Measurements from ENCODE around the gene DIP2A.

The DIP2A gene

DNA sequence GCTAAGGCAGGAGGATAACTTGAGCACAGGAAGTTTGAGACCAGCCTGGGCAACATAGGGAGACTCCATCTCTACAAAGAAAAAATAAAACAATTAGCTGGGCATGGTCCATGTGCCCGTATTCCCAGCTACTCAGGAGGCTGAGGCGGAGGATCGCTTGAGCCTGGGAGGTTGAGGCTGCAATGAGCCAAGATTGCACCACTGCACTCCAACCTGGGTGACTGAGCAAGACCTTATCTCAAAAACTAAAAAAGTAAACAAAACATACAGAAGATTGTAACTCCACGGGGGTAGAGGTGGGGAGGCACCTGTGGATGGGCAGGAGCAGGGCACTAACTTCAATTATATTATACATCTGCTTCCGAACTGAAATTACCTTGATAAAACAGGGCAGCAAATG is 141.6 kb downstream of the DIP2A start:
- no peak for DNase-seq

DNA sequence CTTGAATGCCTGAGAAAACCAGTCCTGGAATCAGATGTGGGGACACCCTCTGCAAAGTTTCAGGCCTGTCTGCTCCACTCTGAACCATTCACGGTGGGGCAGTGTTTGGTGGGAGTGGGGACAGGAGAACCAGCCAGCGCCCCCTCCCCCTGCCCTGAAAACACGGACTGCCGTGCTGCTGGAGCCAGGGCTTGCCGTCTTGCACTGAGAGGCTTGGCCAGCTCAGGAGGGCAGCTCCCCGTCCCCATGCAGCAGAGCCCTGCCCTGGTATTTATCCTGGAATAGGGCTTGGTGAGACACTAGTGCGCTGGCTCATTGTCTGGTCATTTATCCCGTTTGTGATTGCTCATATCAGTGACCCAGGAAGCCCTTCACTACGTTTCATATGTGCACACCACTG is 142.3 kb downstream of the DIP2A start:
- no peak for DNase-seq

GRCh38 chr21:46603228-46603627 is 144.5 kb downstream of the DIP2A start:
- no peak for DNase-seq

GRCh38 chr21:46604329-46604974 is 145.8 kb downstream of the DIP2A start:
- DNase-seq: no peak

- no peak for DNase-seq
Observed at GRCh38 chr21:46604975-46605766, 146.5 kb downstream of the DIP2A start, which contains the start of gene S100B. Gene S100B (minus strand): TSS chr21:46605082. CDS start chr21:46602415, 2,667 bp downstream.

DNA sequence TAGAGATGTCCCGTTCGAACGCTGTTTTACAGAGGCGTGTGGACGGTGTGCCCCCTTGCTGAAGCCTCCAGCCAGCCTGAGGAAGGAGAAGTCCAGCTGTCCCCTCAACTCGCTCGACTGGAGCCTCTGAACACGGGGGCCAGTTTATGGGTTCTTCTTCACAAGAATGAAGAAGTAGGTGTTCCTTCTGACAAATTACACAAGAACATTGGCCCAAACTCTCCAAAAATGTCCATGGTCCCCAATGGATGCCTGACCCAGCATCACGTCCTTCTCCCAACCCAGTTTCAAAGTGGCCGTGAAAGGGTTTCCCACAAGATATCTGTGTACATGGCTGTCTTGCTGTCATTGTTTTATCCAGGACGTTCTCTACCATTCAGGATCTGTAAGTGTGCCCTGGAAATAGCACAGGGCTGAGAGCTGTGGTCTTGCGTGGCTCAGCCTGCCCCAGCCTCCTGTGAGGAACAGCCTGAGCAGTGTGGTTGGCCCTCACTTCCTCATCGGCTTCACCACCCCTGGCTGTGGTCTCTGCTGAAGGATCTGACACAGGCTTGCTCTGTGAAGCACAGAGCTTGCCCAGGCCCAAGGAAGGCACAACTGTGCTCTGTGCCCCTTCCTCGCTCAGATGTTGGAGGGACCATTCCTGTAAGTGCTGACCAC is 147.2 kb downstream of the DIP2A start:
- DNase-seq: no peak

GRCh38 chr21:46606427-46606813 is 147.7 kb downstream of the DIP2A start:
- no peak for DNase-seq

DNA sequence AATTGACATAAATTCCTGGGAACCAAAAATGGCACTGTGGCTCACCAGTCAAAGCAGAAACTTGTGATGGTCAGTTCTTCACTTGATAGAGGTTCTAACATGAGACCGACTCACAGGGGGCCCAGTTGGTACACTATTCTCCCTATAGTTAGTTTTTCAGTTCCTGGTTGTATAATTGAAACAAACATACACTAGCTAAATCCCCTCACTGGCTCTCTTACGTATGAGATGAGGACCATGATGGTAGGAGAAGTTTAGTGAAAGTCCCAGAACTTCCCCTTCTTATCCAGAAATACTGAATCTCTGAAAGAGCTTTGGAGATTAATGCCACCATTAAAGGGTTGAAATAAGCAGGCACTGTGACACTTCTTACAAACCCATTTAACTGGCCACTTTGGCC is 148.9 kb downstream of the DIP2A start:
- no peak for DNase-seq

DNA sequence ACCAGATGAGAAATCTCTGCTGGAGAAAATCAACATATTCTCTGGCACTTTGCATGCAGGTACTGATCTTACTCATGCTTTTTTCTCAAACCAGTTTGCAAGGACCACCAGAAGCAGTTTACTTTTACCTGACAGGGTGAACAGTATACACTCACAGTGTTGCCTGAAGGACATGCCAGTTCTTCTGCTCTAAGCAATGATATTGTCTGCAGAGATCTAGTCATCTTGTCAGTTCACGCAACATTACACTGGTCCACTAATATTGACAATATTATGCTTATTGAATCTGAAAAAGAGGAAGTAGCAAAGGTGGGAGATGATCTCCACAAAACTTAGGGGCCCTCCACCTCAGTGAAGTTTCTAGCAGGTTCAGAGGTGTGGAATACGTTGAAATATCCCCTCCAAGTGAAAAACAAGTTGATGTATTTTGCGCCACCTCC is 150.0 kb downstream of the DIP2A start:
- no peak for DNase-seq

- no peak for DNase-seq
Observed at GRCh38 chr21:46610018-46610701, 151.5 kb downstream of the DIP2A start.

DNA sequence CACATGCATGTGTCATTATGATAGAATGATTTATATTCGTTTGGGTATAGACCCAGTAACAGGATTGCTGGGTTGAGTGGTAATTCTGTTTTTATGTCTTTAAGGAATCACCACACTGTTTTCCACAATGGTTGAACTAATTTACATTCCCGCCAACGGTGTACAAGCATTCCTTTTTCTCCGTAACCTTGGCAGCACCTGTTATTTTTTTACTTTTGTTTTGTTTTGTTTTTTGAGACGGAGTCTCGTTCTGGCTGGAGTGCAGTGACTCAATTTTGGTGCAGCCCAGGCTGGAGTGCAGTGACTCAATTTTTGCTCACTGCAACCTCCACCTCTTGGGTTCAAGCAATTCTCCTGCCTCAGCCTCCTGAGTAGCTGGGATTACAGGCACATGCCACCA is 154.7 kb downstream of the DIP2A start:
- no peak for DNase-seq

- no peak for DNase-seq
Observed at GRCh38 chr21:46616050-46616449, 157.4 kb downstream of the DIP2A start.

- no peak for DNase-seq
Observed at GRCh38 chr21:46616656-46617055, 158.0 kb downstream of the DIP2A start.

GRCh38 chr21:46617267-46618051 is 158.8 kb downstream of the DIP2A start:
- DNase-seq: no peak

GRCh38 chr21:46618738-46619379 is 160.2 kb downstream of the DIP2A start:
- no peak for DNase-seq
